GM12878 (cell line): Measurements from ENCODE around the gene SLC34A1. TPM values are rescaled to one million over a fixed set of nuclear protein-coding genes. Genes with fewer than 3 reads are reported as not detected.

Source experiments
- ATAC-seq: fragments of 200-7000 bp; cut with Tn5 transposase; 3 replicates; pipeline ENCODE4 v1.9.1; 2020; ENCODE audit warnings: mild to moderate bottlenecking, moderate library complexity
- BruUV-seq: library from RNA; stranded (reverse); fragments of 400-500 nt; replicated peaks from 2 replicates; lab custom pipeline; 2021; lab: Mats Ljungman, UMichigan
- CTCF ChIA-PET: fragments of 300-600 bp; sonication (Branson Sonifier 250); formaldehyde crosslinking; extraction: SDS; loops from one replicate; lab custom pipeline; 2021; ENCODE audit warnings: inconsistent platforms; lab: Yijun Ruan, JAX
- POLR2A ChIA-PET: fragments of 350-600 bp; formaldehyde crosslinking; extraction: SDS; loops from one replicate; lab custom pipeline; 2021; ENCODE audit warnings: inconsistent platforms; lab: Charles Lee
- RAD21 ChIA-PET: fragments of 300-600 bp; sonication (Branson Sonifier 250); formaldehyde crosslinking; loops from one replicate; lab custom pipeline; 2023; ENCODE audit warnings: antibody characterized with exemption; ENCODE audit not compliant: unreplicated experiment; lab: Charles Lee
- SMC1A ChIA-PET: fragments of 300-600 bp; sonication (Branson Sonifier 250); formaldehyde crosslinking; loops from one replicate; lab custom pipeline; 2023; ENCODE audit not compliant: unreplicated experiment, uncharacterized antibody; lab: Charles Lee
- DNase-seq: peaks from one replicate; pipeline ENCODE4 v3.0.0-alpha.2; 2011; ENCODE audit warnings: low read depth, low spot score
- FAIRE-seq: peaks from 3 replicates; lab custom pipeline; 2011; peaks lifted over from hg19 to GRCh38; lab: Jason Lieb, UNC
- H2AFZ ChIP-seq: 2 replicates; pipeline ENCODE4 v1.6.0; 2011; ENCODE audit warnings: low read depth, low read length, control low read depth; ENCODE audit not compliant: control insufficient read depth
- H3K27ac ChIP-seq: 2 replicates; pipeline ENCODE4 v1.5.1; 2011; ENCODE audit warnings: control low read depth; ENCODE audit not compliant: control insufficient read depth, insufficient read depth
- H3K27me3 ChIP-seq, 2 experiments: replicated peaks in 1 of 2; 2 replicates each; pipeline versions ENCODE4 v1.6.0 to v1.6.1; 2011; ENCODE audit warnings: low read length in 1 of 2; ENCODE audit not compliant: control insufficient read depth in 2 of 2, insufficient read depth in 2 of 2
- H3K36me3 ChIP-seq, 2 experiments: 2 replicates each; pipeline ENCODE4 v1.5.1; 2011; ENCODE audit warnings: low read length in 1 of 2; ENCODE audit not compliant: control insufficient read depth in 2 of 2, insufficient read depth in 2 of 2
- H3K4me1 ChIP-seq: 2 replicates; pipeline ENCODE4 v1.6.1; 2011; ENCODE audit warnings: mild to moderate bottlenecking, low read length, moderate library complexity, mixed read lengths; ENCODE audit not compliant: control insufficient read depth, insufficient read depth
- H3K4me2 ChIP-seq: 2 replicates; pipeline ENCODE4 v1.6.0; 2011; ENCODE audit warnings: control low read depth; ENCODE audit not compliant: control insufficient read depth, insufficient read depth
- H3K4me3 ChIP-seq: fragments of 200-600 bp; sonication (generic); 2 replicates; pipeline ENCODE4 v1.5.1; 2016
- H3K79me2 ChIP-seq: 2 replicates; pipeline ENCODE4 v1.6.0; 2011; ENCODE audit warnings: low read length; ENCODE audit not compliant: control insufficient read depth, insufficient read depth
- H3K9ac ChIP-seq: 2 replicates; pipeline ENCODE4 v1.8.0; 2011; ENCODE audit warnings: low read length, control low read depth, mixed read lengths; ENCODE audit not compliant: control insufficient read depth, insufficient read depth
- H3K9me3 ChIP-seq: replicated peaks from 3 replicates; pipeline ENCODE4 v1.5.1; 2011; ENCODE audit warnings: mild to moderate bottlenecking, low read length; ENCODE audit not compliant: control insufficient read depth, insufficient read depth
- H4K20me1 ChIP-seq: 2 replicates; pipeline ENCODE4 v1.6.0; 2011; ENCODE audit not compliant: control insufficient read depth, insufficient read depth
- ATF2 ChIP-seq: IDR thresholded peaks from 2 replicates; pipeline ENCODE4 v1.6.1; 2012; ENCODE audit warnings: low read length, inconsistent platforms
- ATF7 ChIP-seq: fragments of 450-650 bp; IDR thresholded peaks from 2 replicates; pipeline ENCODE4 v1.6.1; 2016; ENCODE audit warnings: low read depth, mild to moderate bottlenecking
- IRF4 ChIP-seq: IDR thresholded peaks from 2 replicates; pipeline ENCODE4 v1.6.1; 2011; ENCODE audit warnings: low read depth, low read length
- MEF2B ChIP-seq: fragments of 450-650 bp; IDR thresholded peaks from 2 replicates; pipeline ENCODE4 v1.6.1; 2018; ENCODE audit warnings: mild to moderate bottlenecking, moderate library complexity; ENCODE audit not compliant: partially characterized antibody, poor library complexity, severe bottlenecking
- NR2C2 ChIP-seq: IDR thresholded peaks from 2 replicates; pipeline ENCODE4 v1.6.1; 2011; ENCODE audit warnings: borderline replicate concordance, low read depth; ENCODE audit not compliant: control insufficient read depth, insufficient read length
- PML ChIP-seq: IDR thresholded peaks from 2 replicates; pipeline ENCODE4 v1.6.1; 2012; ENCODE audit warnings: low read length, inconsistent platforms
- TAF1 ChIP-seq: IDR thresholded peaks from 2 replicates; pipeline ENCODE4 v1.6.1; 2011; ENCODE audit warnings: mild to moderate bottlenecking, low read depth, low read length, borderline replicate concordance
- WGBS: methylation state at CpG from one replicate; pipeline ENCODE4 v1.1.6; 2016; ENCODE audit warnings: low lambda C conversion rate; ENCODE audit not compliant: insufficient replicate concordance, insufficient coverage; ENCODE audit errors: missing lambda C conversion rate; 5-methylcytosine and 5-hydroxymethylcytosine counted together
- in situ Hi-C: fragments of 300-500 bp; cut with MboI; formaldehyde crosslinking; loops from 9 replicates; pipeline ENCODE4 v1.14.3; 2018; ENCODE audit warnings: mixed read lengths
- intact Hi-C: fragments of 100-400 bp; cut with micrococcal nuclease; formaldehyde crosslinking; loops from one replicate; pipeline ENCODE4 v1.14.2; 2022; ENCODE audit not compliant: unreplicated experiment
- polyA plus RNA-seq, 11 experiments: library from polyadenylated mRNA; depleted of rRNA in 4 of 11; unstranded in 6 of 11; stranded (reverse) in 5 of 11; fragments of >200 nt; fragmentation: Nextera tagmentation in 4 of 11; fragmentation: Illumina TruSeq in 1 of 11; extraction: Ambion mirVana in 4 of 11; extraction: Trizol in 1 of 11; gene quantifications; 1 replicate in 1 of 11; 2 replicates in 10 of 11; pipeline versions ENCODE4 v1.2.1 to v1.2.3, GENCODE V29; 2011 to 2016; ENCODE audit warnings: inconsistent platforms in 2 of 11, missing spikeins in 2 of 11, low read depth in 1 of 11
- total RNA-seq, 4 experiments: library from RNA; depleted of rRNA in 3 of 4; stranded (reverse); fragments of >200 nt in 3 of 4; fragmentation: Illumina TruSeq in 1 of 4; extraction: Trizol in 1 of 4; gene quantifications; 2 replicates each; pipeline versions ENCODE4 v1.2.1 to v1.2.3, GENCODE V29; 2013 to 2021

Gene SLC34A1
- total and polyA plus RNA-seq, 10 of the 15 experiments (the other 5 are each of a cell fraction or from before 2014, with no cell fraction given), result 0.03 to 0.14 (median 0.09) TPM; not detected in 2

DNA sequence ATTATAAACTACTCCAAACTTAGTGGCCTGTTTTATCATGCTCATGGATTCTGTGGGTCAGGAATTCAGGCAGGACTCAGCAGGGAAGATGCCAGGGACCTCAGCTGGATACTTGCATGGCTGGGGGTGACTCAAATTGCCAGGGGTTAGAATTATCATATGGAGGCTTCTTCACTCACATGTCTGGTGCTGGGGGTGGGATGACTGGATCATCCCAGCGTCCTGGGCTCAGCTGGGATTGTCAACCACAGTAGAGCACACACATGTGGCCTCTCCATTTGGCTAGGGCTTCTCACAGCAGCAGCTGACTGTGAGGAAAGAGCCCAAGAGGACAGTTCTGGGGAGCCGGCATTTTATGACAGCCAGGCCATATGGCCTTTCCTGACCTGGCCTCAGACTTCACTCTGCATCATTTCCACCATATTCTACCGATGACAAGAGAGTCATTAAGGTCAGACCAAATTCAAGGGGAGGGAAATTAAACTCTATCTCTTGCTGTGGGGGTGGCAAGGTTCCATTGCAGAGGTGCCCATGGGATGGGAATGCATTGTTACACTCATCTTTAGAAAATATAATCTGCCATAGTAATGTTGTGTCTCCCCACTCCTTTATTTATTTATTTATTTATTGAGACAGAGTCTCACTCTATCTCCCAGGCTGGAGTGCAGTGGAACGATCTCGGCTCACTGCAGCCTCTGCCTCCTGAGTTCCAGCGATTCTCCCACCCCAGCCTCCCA, 37.0 kb downstream of the SLC34A1 start:
- no TSS peak for BruUV-seq
- Histone ChIP-seq H3K79me2 (no peaks in the 10 kb centered on the region), H3K36me3 (no peaks in the 10 kb centered on the region), H4K20me1 (no peaks in the 10 kb centered on the region), H3K9ac (no peak overlapping the region), H2AFZ (no peak overlapping the region), H3K4me2 (no peak overlapping the region), H3K9me3 (no peaks in the 10 kb centered on the region), H3K4me1 (peaks cover 7% of the 10 kb centered on the region), H3K27ac (no peak overlapping the region), H3K27me3 (no peaks in the 10 kb centered on the region), H3K4me3 (no peak overlapping the region)
- DNase-seq, result no peak
- FAIRE-seq, result no peak
- TF ChIP-seq MEF2B (no peak), PML (no peak), ATF7 (no peak), ATF2 (no peak), NR2C2 (no peak), IRF4 (no peak), TAF1 (no peak)
- SMC1A ChIA-PET, result interaction anchor here (1.0 to 1.5 kb wide), 3 partner anchors 10 to 27 kb away, joined by 3 to 6 read pairs (median 4); no protein-coding TSS in a partner anchor
- WGBS, result 67% methylated on average over 6 of the region's 6 CpGs
- intact Hi-C loops (no loop called here), in situ Hi-C loops (no loop called here)
- ATAC-seq, result no peak
- RAD21 ChIA-PET, result no interaction called here
- CTCF ChIA-PET, result interaction anchor here (1.7 to 13.2 kb wide), 2 partner anchors 9 to 17 kb away, joined by 4 to 188 read pairs; partner anchors contain the start of gene PFN3
- POLR2A ChIA-PET, result no interaction called here
